ENCODE measurements around the gene SLC4A2. TPM values are rescaled to one million over a fixed set of nuclear protein-coding genes. Genes with fewer than 3 reads are reported as not detected.

Gene SLC4A2
- 72.9 and 76.8 TPM in 2 replicates for total RNA-seq

GRCh38 chr7:151059367-151060112, at the start of gene SLC4A2:
SLC4A2 (plus strand) TSS chr7:151059589; CDS start chr7:151061988, 2,399 bp downstream.

GRCh38 chr7:151024435-151025056, 34.8 kb upstream of the SLC4A2 start, which contains the start of gene ATG9B:
ATG9B (minus strand) TSS chr7:151024494; CDS start chr7:151024423, 71 bp downstream.

GRCh38 chr7:151028131-151028947, 31.1 kb upstream of the SLC4A2 start, which contains the start of gene ABCB8:
ABCB8 (plus strand) TSS chr7:151028450; CDS start chr7:151028516, 66 bp downstream.

GRCh38 chr7:151047976-151048815, 11.2 kb upstream of the SLC4A2 start, which contains the start of gene ASIC3:
ASIC3 (plus strand) TSS chr7:151048531; CDS start chr7:151048886, 355 bp downstream.

GRCh38 chr7:151057506-151057988, 1.8 kb upstream of the SLC4A2 start, which contains the start of gene CDK5:
CDK5 (minus strand) TSS chr7:151057897; CDS start chr7:151057848, 49 bp downstream.

GRCh38 chr7:151080522-151081169, 21.3 kb downstream of the SLC4A2 start, which contains the start of gene FASTK:
FASTK (minus strand) TSS chr7:151080809; CDS start chr7:151080766, 43 bp downstream.

GRCh38 chr7:151083071-151083823, 23.9 kb downstream of the SLC4A2 start, which contains the start of gene TMUB1:
TMUB1 (minus strand) TSS chr7:151083493; CDS start chr7:151082563, 930 bp downstream.

GRCh38 chr7:151085691-151086620, 26.6 kb downstream of the SLC4A2 start, which contains the start of gene AGAP3:
AGAP3 (plus strand) TSS chr7:151086475; CDS start chr7:151086742, 267 bp downstream.

Other genes with a start within 250 kb of the SLC4A2 start
- gene AOC1, start 207.1 kb upstream of the SLC4A2 start, total RNA-seq: not detected in 2 replicates
- under 0.01 TPM in 1 of 2 replicates, not detected in the other for gene KCNH2, start 81.3 kb upstream of the SLC4A2 start, total RNA-seq
- 33.9 and 54.8 TPM in 2 replicates for gene NOS3, start 68.6 kb upstream of the SLC4A2 start, total RNA-seq
- 0.09 and 0.19 TPM in 2 replicates for gene ATG9B, start 35.1 kb upstream of the SLC4A2 start, total RNA-seq
- gene ABCB8, start 31.1 kb upstream of the SLC4A2 start, total RNA-seq: 22.5 and 22.7 TPM in 2 replicates
- gene ASIC3, start 11.1 kb upstream of the SLC4A2 start, total RNA-seq: not detected in 2 replicates
- gene CDK5, start 1.7 kb upstream of the SLC4A2 start, total RNA-seq: 24.8 and 33.5 TPM in 2 replicates
- 50.7 and 57.6 TPM in 2 replicates for gene FASTK, start 21.2 kb downstream of the SLC4A2 start, total RNA-seq
- gene TMUB1, start 23.9 kb downstream of the SLC4A2 start, total RNA-seq: 12.1 and 16.7 TPM in 2 replicates
- gene AGAP3, start 26.9 kb downstream of the SLC4A2 start, total RNA-seq: 50.9 and 52.5 TPM in 2 replicates
- not detected in 2 replicates for gene GBX1, start 108.1 kb downstream of the SLC4A2 start, total RNA-seq
- gene ASB10, start 127.7 kb downstream of the SLC4A2 start, total RNA-seq: not detected in 2 replicates
- gene H2BK1, start 150.9 kb downstream of the SLC4A2 start, total RNA-seq: not detected in 2 replicates
- gene ABCF2, start 167.6 kb downstream of the SLC4A2 start, total RNA-seq: 59.9 and 72.9 TPM in 2 replicates
- 45.7 and 74.4 TPM in 2 replicates for gene CHPF2, start 172.9 kb downstream of the SLC4A2 start, total RNA-seq
- gene SMARCD3, start 189.1 kb downstream of the SLC4A2 start, total RNA-seq: 4.1 and 8.1 TPM in 2 replicates